Smooth muscle cell (in vitro differentiated cells): ENCODE results near the gene SLC39A11. TPM values are rescaled to one million over a fixed set of nuclear protein-coding genes. Genes with fewer than 3 reads are reported as not detected.

Experiments used
- DNase-seq: peaks from one replicate; lab custom pipeline; 2025; ENCODE audit not compliant: unreplicated experiment; lab: John Stamatoyannopoulos, UW
- H2AFZ ChIP-seq: fragments of 200-600 bp; sonication (generic); 2 replicates; pipeline ENCODE4 v1.6.0; 2016; ENCODE audit warnings: antibody characterized with exemption, low read depth, mild to moderate bottlenecking
- H3F3A ChIP-seq: fragments of 200-600 bp; sonication (generic); 2 replicates; pipeline ENCODE4 v1.6.0; 2017; ENCODE audit warnings: antibody characterized with exemption, low read depth
- H3K27ac ChIP-seq: fragments of 200-600 bp; sonication (generic); 2 replicates; pipeline ENCODE4 v1.5.1; 2016; ENCODE audit warnings: low read depth, mild to moderate bottlenecking
- H3K27me3 ChIP-seq: fragments of 200-600 bp; sonication (generic); 2 replicates; pipeline ENCODE4 v1.6.1; 2016; ENCODE audit warnings: low read depth, mild to moderate bottlenecking
- H3K36me3 ChIP-seq: fragments of 200-600 bp; sonication (generic); 2 replicates; pipeline ENCODE4 v1.5.1; 2016; ENCODE audit warnings: low read depth
- H3K4me1 ChIP-seq: fragments of 200-600 bp; sonication (generic); 2 replicates; pipeline ENCODE4 v1.5.1; 2016; ENCODE audit warnings: low read depth
- H3K4me2 ChIP-seq: fragments of 200-600 bp; sonication (generic); 2 replicates; pipeline ENCODE4 v1.6.0; 2016; ENCODE audit warnings: mild to moderate bottlenecking
- H3K4me3 ChIP-seq: fragments of 200-600 bp; sonication (generic); 2 replicates; pipeline ENCODE4 v1.5.1; 2016; ENCODE audit warnings: mild to moderate bottlenecking
- H3K79me2 ChIP-seq: fragments of 200-600 bp; sonication (generic); 2 replicates; pipeline ENCODE4 v1.6.0; 2016; ENCODE audit warnings: low read depth, mild to moderate bottlenecking
- H3K9ac ChIP-seq: fragments of 200-600 bp; sonication (generic); 2 replicates; pipeline ENCODE4 v1.6.0; 2016; ENCODE audit warnings: low read depth
- H3K9me3 ChIP-seq: fragments of 200-600 bp; sonication (generic); replicated peaks from 2 replicates; pipeline ENCODE4 v1.5.1; 2016; ENCODE audit warnings: low read depth
- H4K20me1 ChIP-seq: fragments of 200-600 bp; sonication (generic); 2 replicates; pipeline ENCODE4 v1.6.0; 2016; ENCODE audit warnings: low read depth
- WGBS: methylation state at CpG from one replicate; pipeline ENCODE4 v1.1.7; 2016; ENCODE audit warnings: low lambda C conversion rate; 5-methylcytosine and 5-hydroxymethylcytosine counted together
- polyA plus RNA-seq: library from polyadenylated mRNA; unstranded; fragments of >200 nt; fragmentation: Nextera tagmentation; extraction: Ambion mirVana; gene quantifications from 2 replicates; pipeline ENCODE4 v1.2.1, GENCODE V29; 2016
- total RNA-seq: library from RNA; depleted of rRNA; stranded (reverse); fragments of >200 nt; gene quantifications from 2 replicates; pipeline ENCODE4 v1.2.3, GENCODE V29; 2014
- TF ChIP-seq, protein P1 (sequence below): fragments of 200-600 bp; sonication (generic); IDR thresholded peaks from 2 replicates; pipeline ENCODE4 v1.5.1; 2017; ENCODE audit warnings: borderline replicate concordance, mild to moderate bottlenecking, antibody characterized with exemption; ENCODE audit not compliant: insufficient read depth, poor library complexity, severe bottlenecking

The SLC39A11 gene
- total and polyA plus RNA-seq, 2 experiments from 2014 or later: 9.2 to 36.7 TPM

DNA sequence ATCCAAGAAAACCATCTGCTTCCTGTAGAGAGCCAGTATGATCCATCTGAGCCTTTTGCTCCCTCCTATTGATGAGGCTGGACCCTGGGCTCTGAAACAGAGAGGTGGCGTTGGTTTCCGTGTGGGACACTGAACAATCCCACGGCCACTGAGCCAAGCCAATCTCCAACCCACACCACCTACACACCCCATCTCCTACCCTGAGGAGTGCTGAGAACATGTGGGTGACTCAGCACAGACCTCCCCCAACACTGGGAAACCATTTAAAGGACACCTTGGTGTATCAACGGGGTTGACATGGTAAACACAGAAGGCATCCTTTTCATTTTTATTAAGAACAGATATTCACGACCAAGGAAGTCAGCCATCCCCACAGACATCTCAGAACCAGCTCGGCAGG, 332.1 kb downstream of the SLC39A11 start:
- Histone ChIP-seq H3K27me3 (no peaks in the 10 kb centered on the region), H3K9ac (no peak overlapping the region), H3K79me2 (no peaks in the 10 kb centered on the region), H3K9me3 (no peaks in the 10 kb centered on the region), H2AFZ (no peak overlapping the region), H3F3A (no peaks in the 10 kb centered on the region), H3K36me3 (no peaks in the 10 kb centered on the region), H3K4me3 (no peak overlapping the region), H3K27ac (no peak overlapping the region), H3K4me2 (no peak overlapping the region), H4K20me1 (no peaks in the 10 kb centered on the region), H3K4me1 (no peaks in the 10 kb centered on the region)
- TF ChIP-seq, protein P1, sequence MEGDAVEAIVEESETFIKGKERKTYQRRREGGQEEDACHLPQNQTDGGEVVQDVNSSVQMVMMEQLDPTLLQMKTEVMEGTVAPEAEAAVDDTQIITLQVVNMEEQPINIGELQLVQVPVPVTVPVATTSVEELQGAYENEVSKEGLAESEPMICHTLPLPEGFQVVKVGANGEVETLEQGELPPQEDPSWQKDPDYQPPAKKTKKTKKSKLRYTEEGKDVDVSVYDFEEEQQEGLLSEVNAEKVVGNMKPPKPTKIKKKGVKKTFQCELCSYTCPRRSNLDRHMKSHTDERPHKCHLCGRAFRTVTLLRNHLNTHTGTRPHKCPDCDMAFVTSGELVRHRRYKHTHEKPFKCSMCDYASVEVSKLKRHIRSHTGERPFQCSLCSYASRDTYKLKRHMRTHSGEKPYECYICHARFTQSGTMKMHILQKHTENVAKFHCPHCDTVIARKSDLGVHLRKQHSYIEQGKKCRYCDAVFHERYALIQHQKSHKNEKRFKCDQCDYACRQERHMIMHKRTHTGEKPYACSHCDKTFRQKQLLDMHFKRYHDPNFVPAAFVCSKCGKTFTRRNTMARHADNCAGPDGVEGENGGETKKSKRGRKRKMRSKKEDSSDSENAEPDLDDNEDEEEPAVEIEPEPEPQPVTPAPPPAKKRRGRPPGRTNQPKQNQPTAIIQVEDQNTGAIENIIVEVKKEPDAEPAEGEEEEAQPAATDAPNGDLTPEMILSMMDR: no peak
- DNase-seq: no peak
- WGBS: 90% methylated on average over 6 of the region's 6 CpGs

DNA sequence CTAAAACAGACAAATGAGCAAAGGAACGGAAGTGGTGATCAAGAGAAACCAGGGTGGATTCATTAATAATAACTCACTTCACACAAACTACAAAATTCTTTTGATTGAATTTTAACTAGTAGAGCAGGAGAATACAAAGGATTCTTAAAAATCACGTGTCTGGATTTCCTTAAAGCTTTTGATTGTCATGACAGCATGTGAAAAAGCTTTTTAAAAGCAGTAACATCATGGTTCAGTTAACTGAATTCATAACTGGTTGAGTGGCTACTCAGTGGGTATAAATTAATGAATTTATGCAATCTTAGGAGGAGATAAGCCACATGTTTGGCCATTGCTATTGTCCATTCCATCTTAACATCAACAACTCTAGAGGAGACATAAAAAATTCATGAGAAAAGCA, 333.2 kb downstream of the SLC39A11 start:
- 89% methylated on average over 2 of the region's 2 CpGs for WGBS
- H4K20me1 ChIP-seq: no peaks in the 10 kb centered on the region
- no peak overlapping the region for H3K4me2 ChIP-seq
- H3K4me1 ChIP-seq: no peaks in the 10 kb centered on the region
- H3F3A ChIP-seq: no peaks in the 10 kb centered on the region
- DNase-seq: no peak
- H3K27ac ChIP-seq: no peak overlapping the region
- no peaks in the 10 kb centered on the region for H3K27me3 ChIP-seq
- H3K9me3 ChIP-seq: no peaks in the 10 kb centered on the region
- TF ChIP-seq, protein P1: no peak
- no peaks in the 10 kb centered on the region for H3K79me2 ChIP-seq
- H3K9ac ChIP-seq: no peak overlapping the region
- no peaks in the 10 kb centered on the region for H3K36me3 ChIP-seq
- no peak overlapping the region for H2AFZ ChIP-seq
- no peak overlapping the region for H3K4me3 ChIP-seq

DNA sequence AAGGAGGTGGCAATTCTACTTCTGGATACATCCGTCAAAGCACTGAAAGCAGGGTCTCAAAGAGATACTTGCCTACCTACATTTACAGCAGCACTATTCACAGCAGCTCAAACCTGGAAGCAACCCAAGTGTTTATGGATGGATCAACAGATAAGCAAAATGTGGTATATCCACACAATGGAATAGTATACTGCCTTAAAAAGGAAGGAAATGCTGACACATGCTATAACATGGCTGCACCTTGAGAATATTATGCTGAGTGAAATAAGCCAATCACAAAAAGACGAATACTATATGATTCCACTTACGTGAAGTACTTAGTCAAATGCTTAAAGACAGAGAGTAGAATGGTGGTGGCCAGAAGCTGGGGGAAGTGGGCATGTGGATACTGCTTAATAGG, 336.2 kb downstream of the SLC39A11 start:
- no peak overlapping the region for H3K4me2 ChIP-seq
- 93% methylated on average over 3 of the region's 3 CpGs for WGBS
- H3K9me3 ChIP-seq: no peaks in the 10 kb centered on the region
- no peaks in the 10 kb centered on the region for H3K4me1 ChIP-seq
- H3F3A ChIP-seq: no peaks in the 10 kb centered on the region
- no peak for DNase-seq
- H3K27me3 ChIP-seq: no peaks in the 10 kb centered on the region
- no peaks in the 10 kb centered on the region for H4K20me1 ChIP-seq
- H3K4me3 ChIP-seq: no peak overlapping the region
- H3K9ac ChIP-seq: no peak overlapping the region
- no peaks in the 10 kb centered on the region for H3K79me2 ChIP-seq
- H3K27ac ChIP-seq: no peak overlapping the region
- TF ChIP-seq, protein P1: no peak
- H2AFZ ChIP-seq: no peak overlapping the region
- H3K36me3 ChIP-seq: no peaks in the 10 kb centered on the region

DNA sequence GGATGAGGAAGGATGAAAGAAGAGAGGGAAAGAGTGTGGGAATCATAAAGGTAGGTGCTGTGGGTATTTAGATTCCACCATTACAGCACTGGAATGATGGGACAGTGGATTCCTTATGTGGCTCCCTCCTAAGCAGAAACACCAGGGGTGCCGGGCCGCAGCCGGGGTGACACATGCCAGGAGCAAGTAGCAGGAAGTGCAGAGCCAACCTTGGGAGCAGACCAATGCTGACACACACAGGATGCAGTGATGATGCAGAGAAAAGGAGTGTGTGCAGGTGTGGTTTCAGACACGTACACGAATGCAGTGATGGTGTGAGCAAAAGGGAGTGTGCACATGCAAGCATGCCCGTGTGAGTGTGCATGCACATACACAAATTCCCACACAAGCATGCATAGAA, 338.0 kb downstream of the SLC39A11 start:
- Histone ChIP-seq H3K9ac (no peak overlapping the region), H3K79me2 (no peaks in the 10 kb centered on the region), H2AFZ (no peak overlapping the region), H3K36me3 (no peaks in the 10 kb centered on the region), H3K4me3 (no peak overlapping the region), H3K9me3 (no peaks in the 10 kb centered on the region), H3F3A (no peaks in the 10 kb centered on the region), H3K27me3 (no peaks in the 10 kb centered on the region), H4K20me1 (no peaks in the 10 kb centered on the region), H3K4me2 (no peak overlapping the region), H3K4me1 (no peaks in the 10 kb centered on the region), H3K27ac (no peak overlapping the region)
- WGBS: 97% methylated on average over 6 of the region's 6 CpGs
- no peak for DNase-seq
- TF ChIP-seq, protein P1: no peak
